ENCODE results near the gene DACH1. TPM values are rescaled to one million over a fixed set of nuclear protein-coding genes. Genes with fewer than 3 reads are reported as not detected.
A peak's percentile ranks its signal among the peaks of the same experiment; 100 is the strongest.

DACH1 gene
- total RNA-seq, 1 donor from 2014 or later: 1.6 TPM

GRCh38 chr13:71659404-71659803 lies 207.6 kb downstream of the DACH1 start:
- Histone ChIP-seq H3K9ac (ENCODE audit: low read length) (no peak overlapping the region), H3K4me1 (ENCODE audit: insufficient read depth, low read length) (no peaks in the 10 kb centered on the region), H3K36me3 (ENCODE audit: insufficient read depth, low read length) (no peaks in the 10 kb centered on the region), H3K27ac (ENCODE audit: low read depth, low read length) (no peak overlapping the region), H3K79me2 (ENCODE audit: insufficient read depth, low read length) (no peaks in the 10 kb centered on the region), H3K4me3 (ENCODE audit: insufficient read depth, low read depth, low read length) (no peak overlapping the region), H3K4me2 (ENCODE audit: low read length) (no peak overlapping the region), H2AFZ (ENCODE audit: low read depth, low read length) (no peak overlapping the region), H3K9me3 (ENCODE audit: insufficient read depth, low read depth, low read length) (no peaks in the 10 kb centered on the region), H4K20me1 (ENCODE audit: insufficient read depth, low read length) (no peaks in the 10 kb centered on the region), H3K27me3 (ENCODE audit: insufficient read depth, low read length) (no peaks in the 10 kb centered on the region)
- H3K9me3 Mint-ChIP-seq (ENCODE audit: unreplicated experiment): no peaks in the 10 kb centered on the region
- TF ChIP-seq CTCF (IDR thresholded peaks at IDR 0.05; ENCODE audit: insufficient read depth, low read depth, low read length) (no peak), EZH2 (IDR thresholded peaks at IDR 0.05; ENCODE audit: insufficient read depth, low read length) (no peak)
- H3K4me3 Mint-ChIP-seq (ENCODE audit: unreplicated experiment): no peak overlapping the region
- FAIRE-seq: no peak
- no peaks in the 10 kb centered on the region for H3K36me3 Mint-ChIP-seq (ENCODE audit: low read depth, unreplicated experiment)
- no peaks in the 10 kb centered on the region for H3K27me3 Mint-ChIP-seq (ENCODE audit: low read depth, unreplicated experiment)
- H3K27ac Mint-ChIP-seq (ENCODE audit: unreplicated experiment): no peak overlapping the region
- H3K4me1 Mint-ChIP-seq (ENCODE audit: low read depth, unreplicated experiment): peaks cover 10% of the 10 kb centered on the region
- peak; percentile 18 for DNase-seq (ENCODE audit: low read depth)

GRCh38 chr13:71645467-71645866 lies 221.5 kb downstream of the DACH1 start:
- Histone ChIP-seq H3K36me3 (ENCODE audit: insufficient read depth, low read length) (no peaks in the 10 kb centered on the region), H4K20me1 (ENCODE audit: insufficient read depth, low read length) (no peaks in the 10 kb centered on the region), H2AFZ (ENCODE audit: low read depth, low read length) (no peak overlapping the region), H3K27me3 (ENCODE audit: insufficient read depth, low read length) (no peaks in the 10 kb centered on the region), H3K79me2 (ENCODE audit: insufficient read depth, low read length) (no peaks in the 10 kb centered on the region), H3K4me2 (ENCODE audit: low read length) (no peak overlapping the region), H3K27ac (ENCODE audit: low read depth, low read length) (no peak overlapping the region), H3K9ac (ENCODE audit: low read length) (no peak overlapping the region), H3K4me3 (ENCODE audit: insufficient read depth, low read depth, low read length) (no peak overlapping the region), H3K4me1 (ENCODE audit: insufficient read depth, low read length) (no peaks in the 10 kb centered on the region), H3K9me3 (ENCODE audit: insufficient read depth, low read depth, low read length) (no peaks in the 10 kb centered on the region)
- Mint-ChIP-seq H3K4me3 (ENCODE audit: unreplicated experiment) (no peak overlapping the region), H3K9me3 (ENCODE audit: unreplicated experiment) (no peaks in the 10 kb centered on the region), H3K36me3 (ENCODE audit: low read depth, unreplicated experiment) (no peaks in the 10 kb centered on the region), H3K27ac (ENCODE audit: unreplicated experiment) (no peak overlapping the region), H3K27me3 (ENCODE audit: low read depth, unreplicated experiment) (no peaks in the 10 kb centered on the region), H3K4me1 (ENCODE audit: low read depth, unreplicated experiment) (no peaks in the 10 kb centered on the region)
- TF ChIP-seq CTCF (IDR thresholded peaks at IDR 0.05; ENCODE audit: insufficient read depth, low read depth, low read length) (no peak), EZH2 (IDR thresholded peaks at IDR 0.05; ENCODE audit: insufficient read depth, low read length) (no peak)
- FAIRE-seq (no peak), DNase-seq (ENCODE audit: low read depth) (no peak)

- Mint-ChIP-seq H3K9me3 (ENCODE audit: unreplicated experiment) (no peaks in the 10 kb centered on the region), H3K36me3 (ENCODE audit: low read depth, unreplicated experiment) (no peaks in the 10 kb centered on the region), H3K27ac (ENCODE audit: unreplicated experiment) (no peak overlapping the region), H3K27me3 (ENCODE audit: low read depth, unreplicated experiment) (no peaks in the 10 kb centered on the region), H3K4me1 (ENCODE audit: low read depth, unreplicated experiment) (no peaks in the 10 kb centered on the region), H3K4me3 (ENCODE audit: unreplicated experiment) (no peak overlapping the region)
- Histone ChIP-seq H3K79me2 (ENCODE audit: insufficient read depth, low read length) (no peaks in the 10 kb centered on the region), H3K27me3 (ENCODE audit: insufficient read depth, low read length) (no peaks in the 10 kb centered on the region), H3K4me3 (ENCODE audit: insufficient read depth, low read depth, low read length) (no peak overlapping the region), H3K9ac (ENCODE audit: low read length) (no peak overlapping the region), H3K4me2 (ENCODE audit: low read length) (no peak overlapping the region), H3K27ac (ENCODE audit: low read depth, low read length) (no peak overlapping the region), H3K4me1 (ENCODE audit: insufficient read depth, low read length) (no peaks in the 10 kb centered on the region), H3K9me3 (ENCODE audit: insufficient read depth, low read depth, low read length) (no peaks in the 10 kb centered on the region), H4K20me1 (ENCODE audit: insufficient read depth, low read length) (no peaks in the 10 kb centered on the region), H2AFZ (ENCODE audit: low read depth, low read length) (no peak overlapping the region), H3K36me3 (ENCODE audit: insufficient read depth, low read length) (no peaks in the 10 kb centered on the region)
- DNase-seq (ENCODE audit: low read depth) (no peak), FAIRE-seq (no peak)
- TF ChIP-seq CTCF (IDR thresholded peaks at IDR 0.05; ENCODE audit: insufficient read depth, low read depth, low read length): no peak
- TF ChIP-seq EZH2 (IDR thresholded peaks at IDR 0.05; ENCODE audit: insufficient read depth, low read length): no peak
These were observed 222.4 kb downstream of the DACH1 start for GRCh38 chr13:71644579-71644978.
